ENCODE data around the gene RDH5. TPM values are rescaled to one million over a fixed set of nuclear protein-coding genes. Genes with fewer than 3 reads are reported as not detected.
A peak's percentile ranks its signal among the peaks of the same experiment; 100 is the strongest.

RDH5 gene
- total RNA-seq, 1 donor from 2014 or later: 6.0 TPM

DNA sequence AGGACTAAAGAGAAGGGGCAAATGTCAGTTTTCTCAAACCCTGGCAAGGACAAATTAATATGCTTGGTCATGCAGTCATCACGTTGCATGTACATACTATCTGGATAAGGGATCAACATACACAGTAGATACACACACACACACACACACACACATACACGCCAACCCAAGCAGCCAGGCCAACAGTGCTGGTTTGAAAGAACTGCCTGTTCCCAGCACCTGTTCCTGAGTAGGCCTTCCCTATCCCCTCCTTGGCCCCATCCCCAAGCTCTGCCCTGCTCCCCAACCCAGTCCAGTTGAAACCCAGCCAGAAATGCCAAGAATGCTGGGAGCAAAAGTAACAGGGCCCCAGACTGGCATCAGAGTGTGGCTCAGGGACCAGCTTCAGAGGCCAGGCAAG is 16.9 kb upstream of the RDH5 start:
- Histone ChIP-seq H3K36me3 (no peaks in the 10 kb centered on the region), H3K9me3 (no peaks in the 10 kb centered on the region), H3K4me3 (no peak overlapping the region), H3K27me3 (peaks cover 11% of the 10 kb centered on the region), H3K27ac (no peak overlapping the region), H3K4me1 (peaks cover 6% of the 10 kb centered on the region)
- TF ChIP-seq, protein P1, sequence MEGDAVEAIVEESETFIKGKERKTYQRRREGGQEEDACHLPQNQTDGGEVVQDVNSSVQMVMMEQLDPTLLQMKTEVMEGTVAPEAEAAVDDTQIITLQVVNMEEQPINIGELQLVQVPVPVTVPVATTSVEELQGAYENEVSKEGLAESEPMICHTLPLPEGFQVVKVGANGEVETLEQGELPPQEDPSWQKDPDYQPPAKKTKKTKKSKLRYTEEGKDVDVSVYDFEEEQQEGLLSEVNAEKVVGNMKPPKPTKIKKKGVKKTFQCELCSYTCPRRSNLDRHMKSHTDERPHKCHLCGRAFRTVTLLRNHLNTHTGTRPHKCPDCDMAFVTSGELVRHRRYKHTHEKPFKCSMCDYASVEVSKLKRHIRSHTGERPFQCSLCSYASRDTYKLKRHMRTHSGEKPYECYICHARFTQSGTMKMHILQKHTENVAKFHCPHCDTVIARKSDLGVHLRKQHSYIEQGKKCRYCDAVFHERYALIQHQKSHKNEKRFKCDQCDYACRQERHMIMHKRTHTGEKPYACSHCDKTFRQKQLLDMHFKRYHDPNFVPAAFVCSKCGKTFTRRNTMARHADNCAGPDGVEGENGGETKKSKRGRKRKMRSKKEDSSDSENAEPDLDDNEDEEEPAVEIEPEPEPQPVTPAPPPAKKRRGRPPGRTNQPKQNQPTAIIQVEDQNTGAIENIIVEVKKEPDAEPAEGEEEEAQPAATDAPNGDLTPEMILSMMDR (IDR thresholded peaks at IDR 0.05): no peak
- no peak for ATAC-seq
- no peak for DNase-seq
- intact Hi-C loops (cut with DNase I): no loop called here

DNA sequence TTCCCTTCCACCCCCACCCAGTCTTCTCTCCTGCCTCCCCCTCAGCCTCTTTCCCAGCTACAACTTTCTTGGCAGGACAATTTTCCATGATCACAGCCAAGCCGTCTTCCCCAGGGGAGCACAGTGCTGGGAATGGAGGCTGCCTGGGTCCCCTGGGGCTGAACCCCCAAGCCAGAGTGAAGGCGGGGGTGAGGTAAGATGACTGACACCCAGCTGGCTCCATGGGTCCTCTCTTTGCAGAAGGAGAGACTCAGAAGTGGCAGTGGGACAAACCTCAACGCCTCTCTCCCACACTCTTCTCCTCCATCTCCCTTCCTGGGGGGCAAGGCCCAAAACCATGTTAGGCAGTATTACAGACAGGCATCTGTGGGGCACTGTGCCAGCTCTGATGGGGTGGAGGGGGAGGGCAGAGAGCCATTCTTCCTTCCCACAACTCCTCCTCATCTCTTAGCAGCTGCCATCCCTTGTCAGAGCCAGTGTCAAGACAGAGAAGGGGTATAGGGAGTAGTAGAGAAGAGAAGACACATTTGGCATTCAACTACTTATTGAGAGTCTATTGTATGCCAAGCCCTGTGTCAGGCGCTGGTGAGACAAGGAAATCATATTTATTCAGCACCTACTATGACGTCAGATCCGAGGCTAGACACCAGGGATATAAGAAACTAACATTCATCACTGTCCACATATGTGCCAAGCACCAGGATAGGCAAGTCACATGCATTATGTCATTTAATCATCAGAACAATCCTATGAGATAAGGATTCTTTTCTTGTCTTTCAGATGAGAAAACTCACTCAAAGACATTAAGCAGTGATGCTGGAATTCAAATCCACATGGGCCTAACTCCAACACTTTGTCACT is 16.1 kb upstream of the RDH5 start:
- H3K9me3 ChIP-seq: no peaks in the 10 kb centered on the region
- no peak overlapping the region for H3K4me3 ChIP-seq
- H3K4me1 ChIP-seq: peaks cover 14% of the 10 kb centered on the region
- intact Hi-C loops (cut with DNase I): no loop called here
- TF ChIP-seq, protein P1 (IDR thresholded peaks at IDR 0.05): no peak
- no peak for DNase-seq
- no peaks in the 10 kb centered on the region for H3K36me3 ChIP-seq
- peaks cover 11% of the 10 kb centered on the region for H3K27me3 ChIP-seq
- ATAC-seq: no peak
- H3K27ac ChIP-seq: no peak overlapping the region

DNA sequence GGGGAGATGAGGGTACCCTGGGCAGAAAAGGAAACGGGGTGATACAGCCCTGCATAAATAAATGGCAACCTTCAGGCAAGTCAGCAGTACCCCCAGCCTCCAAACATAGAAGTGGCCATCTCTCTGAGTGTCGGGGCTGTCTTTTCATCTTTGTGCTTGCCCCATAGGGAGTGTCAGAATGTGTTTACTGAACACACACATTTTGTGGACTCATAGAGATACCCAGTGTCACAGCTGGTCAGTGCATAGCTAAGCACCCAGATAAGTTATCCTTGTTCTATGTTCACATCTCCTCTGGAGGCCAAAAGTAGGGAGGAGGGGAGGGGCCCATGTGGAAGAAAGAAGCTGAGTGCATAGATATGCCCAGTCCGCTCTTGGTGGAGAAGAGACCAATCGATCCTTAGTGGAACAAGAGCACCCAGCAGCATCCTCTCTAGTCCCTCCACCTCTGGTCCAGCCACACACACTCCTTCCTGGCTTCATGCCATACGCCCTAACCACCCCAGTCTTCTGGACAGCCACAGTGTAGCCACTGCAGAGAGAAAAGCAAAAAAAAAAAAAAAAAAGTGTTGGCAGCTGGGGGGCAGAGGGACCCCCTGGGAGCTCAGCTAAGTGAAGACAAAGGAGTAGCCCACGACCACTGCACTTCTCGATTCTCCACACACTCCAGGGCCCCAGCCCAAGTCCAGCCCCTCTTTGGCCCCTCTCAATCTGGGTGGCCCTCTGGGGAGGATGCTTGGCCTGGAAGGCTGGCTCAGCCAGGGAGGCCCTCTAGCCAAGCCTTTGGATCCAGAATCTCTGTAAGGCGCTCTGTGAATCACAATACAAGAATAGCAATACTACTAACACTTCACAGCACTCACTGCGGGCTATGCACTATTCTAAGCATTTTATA is 15.1 kb upstream of the RDH5 start:
- no peak for DNase-seq
- H3K27ac ChIP-seq: no peak overlapping the region

DNA sequence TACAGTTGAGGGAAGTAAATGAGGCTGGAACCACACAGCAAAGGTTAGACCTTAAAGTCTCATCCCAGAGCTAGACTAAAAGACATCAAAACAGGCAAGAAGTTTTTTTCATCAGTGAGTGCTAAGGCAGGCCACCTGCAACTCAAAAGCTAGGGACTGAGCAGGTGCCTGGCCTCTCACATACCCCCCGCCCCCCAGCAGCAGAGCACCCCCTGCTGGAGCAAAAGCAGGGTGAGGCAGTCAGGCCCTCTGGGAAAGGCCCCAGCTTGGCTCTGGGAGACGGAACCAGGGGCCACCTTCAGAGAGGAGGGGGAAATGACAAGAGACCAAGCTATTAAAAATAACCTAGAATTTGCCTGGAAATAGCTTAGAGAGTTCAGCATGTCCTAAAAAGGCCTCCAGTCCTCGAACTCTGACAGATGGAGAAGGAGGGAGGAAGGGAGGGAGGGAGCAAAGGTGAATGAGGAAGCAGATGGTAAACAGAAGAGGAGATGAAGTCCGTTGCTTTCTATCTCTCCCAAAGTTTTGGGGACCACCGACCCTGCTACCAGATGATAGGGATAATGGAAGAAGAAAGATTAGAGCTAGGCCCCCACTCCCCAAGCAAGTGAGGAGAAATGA is 14.3 kb upstream of the RDH5 start:
- H3K4me1 ChIP-seq: peaks cover 17% of the 10 kb centered on the region
- H3K27me3 ChIP-seq: peaks cover 11% of the 10 kb centered on the region
- ATAC-seq (no peak), DNase-seq (no peak)
- no peak overlapping the region for H3K27ac ChIP-seq
- no peaks in the 10 kb centered on the region for H3K36me3 ChIP-seq
- intact Hi-C loops (cut with DNase I): no loop called here
- TF ChIP-seq, protein P1 (IDR thresholded peaks at IDR 0.05): peak; percentile 25
- H3K4me3 ChIP-seq: peak overlapping the region; percentile 64
- no peaks in the 10 kb centered on the region for H3K9me3 ChIP-seq

More for the DNA sequence above, 15.1 kb upstream of the RDH5 start:
- H3K4me3 ChIP-seq: peak overlapping the region; percentile 64
- H3K27me3 ChIP-seq: peaks cover 11% of the 10 kb centered on the region
- no peak for ATAC-seq
- H3K9me3 ChIP-seq: no peaks in the 10 kb centered on the region
- TF ChIP-seq, protein P1 (IDR thresholded peaks at IDR 0.05): no peak
- peaks cover 17% of the 10 kb centered on the region for H3K4me1 ChIP-seq
- H3K36me3 ChIP-seq: no peaks in the 10 kb centered on the region
- intact Hi-C loops (cut with DNase I): no loop called here

DNA sequence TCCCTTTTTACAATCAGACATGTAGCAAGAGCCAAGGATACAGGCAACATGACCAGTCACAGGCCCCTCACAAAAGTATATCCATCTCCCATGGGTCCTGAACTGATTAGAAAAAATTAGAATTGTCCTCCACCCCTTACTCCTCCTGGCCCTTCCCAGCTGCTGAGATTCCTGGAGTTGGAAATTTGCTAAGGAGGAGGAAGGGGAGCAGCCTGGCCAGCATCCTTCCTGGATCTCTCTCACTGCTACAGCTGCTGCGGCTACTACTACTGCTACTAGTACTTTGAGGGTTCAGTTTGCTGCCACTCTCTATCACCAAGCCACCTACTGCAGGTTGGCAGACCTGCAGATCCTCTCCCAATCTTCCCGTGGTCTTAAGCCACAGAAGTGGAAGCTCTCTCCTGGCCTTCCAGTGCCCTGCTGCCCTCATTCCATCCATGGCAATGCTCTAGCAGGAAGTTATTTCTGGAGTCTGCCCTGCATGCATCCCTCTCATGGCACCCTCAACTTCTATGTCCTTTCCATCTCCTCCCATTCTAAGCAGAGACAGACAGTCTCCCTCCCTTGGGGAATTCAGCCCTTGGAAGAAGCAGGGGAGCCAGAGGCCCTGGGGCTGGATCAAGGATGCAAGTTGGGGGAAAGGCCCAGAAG is 13.5 kb upstream of the RDH5 start:
- no peak overlapping the region for H3K27ac ChIP-seq

More for the DNA sequence above, 13.5 kb upstream of the RDH5 start:
- ATAC-seq (no peak), DNase-seq (no peak)
- H3K4me3 ChIP-seq: peak overlapping the region; percentile 64
- H3K27me3 ChIP-seq: peaks cover 11% of the 10 kb centered on the region
- H3K36me3 ChIP-seq: no peaks in the 10 kb centered on the region
- peaks cover 17% of the 10 kb centered on the region for H3K4me1 ChIP-seq
- intact Hi-C loops (cut with DNase I): no loop called here
- TF ChIP-seq, protein P1 (IDR thresholded peaks at IDR 0.05): no peak
- no peaks in the 10 kb centered on the region for H3K9me3 ChIP-seq

Data from upper lobe of right lung (tissue), 1 donor.